Activated CD8-positive, alpha-beta memory T cell treated with anti-CD3 and anti-CD28 coated beads, Interleukin-2, amount 10 ng/mL, durations not matched to agents 7 days and 5 days (primary cell): ENCODE data around the gene ARHGAP26. TPM values are rescaled to one million over a fixed set of nuclear protein-coding genes. Genes with fewer than 3 reads are reported as not detected.
"Not testable (repeated sequence)": the region's sequence is repeated elsewhere in the genome, so short reads cannot be mapped to it uniquely, and the experiment has no call there.

Experiments
- ATAC-seq: fragments of 150-1000 bp; cut with Tn5 transposase; one replicate; pipeline ENCODE4 v1.10.0; 2021; ENCODE audit warnings: moderate library complexity
- CTCF ChIA-PET: fragments of 350-600 bp; sonication (Branson Sonifier 250); formaldehyde crosslinking; loops from one replicate; lab custom pipeline; 2021; ENCODE audit warnings: antibody characterized with exemption; lab: Charles Lee
- DNase-seq: peaks from one replicate; pipeline ENCODE4 v3.0.0-alpha.2; 2020
- H3K27ac Mint-ChIP-seq: one replicate; pipeline ENCODE4 v1.8.0; 2021; ENCODE audit warnings: mild to moderate bottlenecking, mixed read lengths
- H3K27me3 Mint-ChIP-seq: one replicate; pipeline ENCODE4 v1.8.0; 2021; ENCODE audit warnings: mixed read lengths
- H3K36me3 Mint-ChIP-seq: one replicate; pipeline ENCODE4 v1.8.0; 2021; ENCODE audit warnings: mild to moderate bottlenecking, mixed read lengths
- H3K4me1 Mint-ChIP-seq: one replicate; pipeline ENCODE4 v1.8.0; 2021; ENCODE audit warnings: mixed read lengths
- H3K4me3 Mint-ChIP-seq: one replicate; pipeline ENCODE4 v1.8.0; 2021; ENCODE audit warnings: mild to moderate bottlenecking, moderate library complexity, mixed read lengths
- H3K9me3 Mint-ChIP-seq: one replicate; pipeline ENCODE4 v1.8.0; 2022; ENCODE audit warnings: low read depth, mixed read lengths
- total RNA-seq, 2 experiments: library from RNA; stranded (reverse); gene quantifications; one replicate each; pipeline ENCODE4 v1.2.3, GENCODE V29; 2021

The ARHGAP26 gene
- total RNA-seq, 2 experiments from 2014 or later, result 12.6 to 38.9 TPM

- CTCF ChIA-PET, H3K27me3 Mint-ChIP-seq, H3K27ac Mint-ChIP-seq, DNase-seq, H3K4me3 Mint-ChIP-seq, H3K9me3 Mint-ChIP-seq, ATAC-seq: not testable (repeated sequence)
- peaks cover 24% of the 10 kb centered on the region for H3K4me1 Mint-ChIP-seq
- peaks cover 16% of the 10 kb centered on the region for H3K36me3 Mint-ChIP-seq
Measured at GRCh38 chr5:143203301-143203956, 433.3 kb downstream of the ARHGAP26 start.

DNA sequence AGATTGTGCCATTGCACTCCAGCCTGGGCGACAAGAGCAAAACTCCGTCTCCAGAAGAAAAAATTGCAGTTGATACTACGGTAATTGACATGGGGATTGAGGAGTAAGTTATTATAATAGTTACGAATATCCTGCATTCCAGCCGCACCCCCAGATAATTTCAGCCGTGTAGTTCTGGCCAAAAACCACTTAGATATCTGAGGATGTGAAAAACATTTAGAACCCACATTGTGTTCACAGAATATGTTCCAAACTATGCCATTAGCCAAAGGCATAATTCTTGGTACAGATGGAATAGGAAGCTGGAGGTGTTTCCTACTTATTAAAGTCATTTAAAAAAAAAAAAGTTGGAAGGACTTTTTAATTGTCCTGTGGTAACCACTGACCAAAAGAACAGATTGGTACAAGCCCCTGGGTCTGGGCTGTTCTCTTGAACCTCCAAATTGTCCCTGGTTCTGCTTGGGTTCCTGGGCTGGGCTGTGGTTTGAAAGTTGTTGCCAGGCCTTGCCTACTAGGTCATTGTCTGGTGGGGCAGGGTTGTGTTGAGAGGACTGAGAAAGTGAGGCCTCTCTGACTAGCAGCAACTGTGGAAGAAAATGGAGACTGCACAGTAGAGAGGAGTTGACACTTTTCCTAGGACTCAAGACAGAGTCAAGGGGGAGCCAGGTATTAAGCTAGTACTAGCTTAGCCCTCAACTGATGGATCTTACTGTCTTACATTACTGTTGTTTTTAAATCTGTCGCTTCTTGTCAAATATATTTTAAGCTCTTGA, 434.5 kb downstream of the ARHGAP26 start:
- Mint-ChIP-seq H3K9me3 (no peaks in the 10 kb centered on the region), H3K27ac (no peak overlapping the region), H3K4me3 (no peak overlapping the region), H3K27me3 (no peaks in the 10 kb centered on the region), H3K36me3 (peaks cover 18% of the 10 kb centered on the region), H3K4me1 (peaks cover 24% of the 10 kb centered on the region)
- DNase-seq (no peak), ATAC-seq (no peak)
- CTCF ChIA-PET, result interaction anchor here (0.9 to 1.1 kb wide), 2 partner anchors 17 to 190 kb away, joined by 3 read pairs; no protein-coding TSS in a partner anchor

GRCh38 chr5:143205386-143205785, 435.2 kb downstream of the ARHGAP26 start:
- H3K4me1 Mint-ChIP-seq, result peaks cover 24% of the 10 kb centered on the region
- CTCF ChIA-PET, result interaction anchor here (0.9 to 1.1 kb wide), 2 partner anchors 16 to 191 kb away, joined by 3 read pairs; no protein-coding TSS in a partner anchor
- H3K27me3 Mint-ChIP-seq, result no peaks in the 10 kb centered on the region
- no peak overlapping the region for H3K4me3 Mint-ChIP-seq
- ATAC-seq (no peak), DNase-seq (no peak)
- H3K9me3 Mint-ChIP-seq, result no peaks in the 10 kb centered on the region
- H3K36me3 Mint-ChIP-seq, result peaks cover 16% of the 10 kb centered on the region
- H3K27ac Mint-ChIP-seq, result no peak overlapping the region

- CTCF ChIA-PET, result no interaction called here
- H3K4me3 Mint-ChIP-seq, result no peak overlapping the region
- H3K9me3 Mint-ChIP-seq, result no peaks in the 10 kb centered on the region
- peaks cover 23% of the 10 kb centered on the region for H3K4me1 Mint-ChIP-seq
- DNase-seq, result no peak
- H3K36me3 Mint-ChIP-seq, result peaks cover 18% of the 10 kb centered on the region
- no peaks in the 10 kb centered on the region for H3K27me3 Mint-ChIP-seq
- ATAC-seq, result no peak
- H3K27ac Mint-ChIP-seq, result no peak overlapping the region
Measured at GRCh38 chr5:143205883-143206195, 435.7 kb downstream of the ARHGAP26 start.

- no peaks in the 10 kb centered on the region for H3K9me3 Mint-ChIP-seq
- H3K27ac Mint-ChIP-seq, result peak overlapping the region; percentile 20
- DNase-seq (no peak), ATAC-seq (peak; percentile 51)
- no peak overlapping the region for H3K4me3 Mint-ChIP-seq
- CTCF ChIA-PET, result no interaction called here
- peaks cover 23% of the 10 kb centered on the region for H3K4me1 Mint-ChIP-seq
- peaks cover 18% of the 10 kb centered on the region for H3K36me3 Mint-ChIP-seq
- H3K27me3 Mint-ChIP-seq, result no peaks in the 10 kb centered on the region
Measured at GRCh38 chr5:143206196-143207053, 436.2 kb downstream of the ARHGAP26 start.

- H3K4me1 Mint-ChIP-seq, result peaks cover 23% of the 10 kb centered on the region
- H3K27ac Mint-ChIP-seq, result no peak overlapping the region
- H3K36me3 Mint-ChIP-seq, result peaks cover 15% of the 10 kb centered on the region
- ATAC-seq, result no peak
- no peaks in the 10 kb centered on the region for H3K9me3 Mint-ChIP-seq
- CTCF ChIA-PET, result no interaction called here
- no peak overlapping the region for H3K4me3 Mint-ChIP-seq
- H3K27me3 Mint-ChIP-seq, result no peaks in the 10 kb centered on the region
- no peak for DNase-seq
Measured at GRCh38 chr5:143207058-143207457, 436.9 kb downstream of the ARHGAP26 start.

GRCh38 chr5:143207563-143208364, 437.6 kb downstream of the ARHGAP26 start:
- Mint-ChIP-seq H3K4me3 (no peak overlapping the region), H3K36me3 (peaks cover 10% of the 10 kb centered on the region), H3K27ac (no peak overlapping the region), H3K27me3 (no peaks in the 10 kb centered on the region), H3K9me3 (no peaks in the 10 kb centered on the region), H3K4me1 (peaks cover 23% of the 10 kb centered on the region)
- CTCF ChIA-PET, result no interaction called here
- no peak for ATAC-seq
- DNase-seq, result no peak

- Mint-ChIP-seq H3K36me3 (peaks cover 6% of the 10 kb centered on the region), H3K9me3 (no peaks in the 10 kb centered on the region), H3K27me3 (no peaks in the 10 kb centered on the region), H3K4me1 (peaks cover 25% of the 10 kb centered on the region), H3K27ac (no peak overlapping the region), H3K4me3 (no peak overlapping the region)
- no peak for DNase-seq
- ATAC-seq, result no peak
- CTCF ChIA-PET, result no interaction called here
Measured at GRCh38 chr5:143208365-143208641, 438.1 kb downstream of the ARHGAP26 start.

DNA sequence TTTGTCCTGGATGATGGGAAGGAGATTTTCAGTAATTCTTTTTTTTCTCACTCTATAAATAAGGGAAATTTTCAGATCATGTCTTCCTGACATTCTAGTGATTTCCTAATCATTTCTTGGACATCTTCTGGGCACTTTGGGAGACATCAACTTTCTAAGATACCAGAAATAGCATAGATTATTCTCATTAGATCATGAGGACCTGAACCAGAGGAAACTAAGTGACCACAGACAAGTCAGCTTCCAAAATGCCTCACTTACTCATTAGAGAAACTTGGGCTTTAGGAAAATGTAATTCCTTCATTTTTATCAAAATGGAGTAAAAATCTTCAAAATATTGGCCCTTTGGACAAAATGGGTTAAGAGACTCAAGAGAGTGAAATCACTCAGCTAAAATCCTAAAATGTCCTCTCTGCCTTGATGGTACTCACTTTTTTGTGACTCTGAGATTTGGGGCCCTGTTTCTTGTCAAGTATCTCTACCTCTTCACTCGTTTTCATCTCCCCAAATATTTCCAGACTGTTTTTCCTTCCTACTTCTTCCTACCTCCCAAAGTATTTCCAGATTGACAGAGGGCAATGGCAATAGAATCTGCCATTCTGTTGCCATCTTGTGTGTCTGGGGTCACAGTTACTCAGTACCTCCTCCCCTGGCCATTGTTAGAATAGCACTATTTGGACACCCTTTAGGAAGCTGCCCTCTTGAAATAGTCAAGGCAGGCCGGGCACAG, 438.8 kb downstream of the ARHGAP26 start:
- DNase-seq (no peak), ATAC-seq (no peak)
- Mint-ChIP-seq H3K4me3 (no peak overlapping the region), H3K27ac (no peak overlapping the region), H3K9me3 (no peaks in the 10 kb centered on the region), H3K4me1 (peaks cover 32% of the 10 kb centered on the region), H3K36me3 (peaks cover 4% of the 10 kb centered on the region), H3K27me3 (no peaks in the 10 kb centered on the region)
- CTCF ChIA-PET, result no interaction called here

- ATAC-seq, result no peak
- no peak for DNase-seq
- Mint-ChIP-seq H3K36me3 (peaks cover 4% of the 10 kb centered on the region), H3K27me3 (no peaks in the 10 kb centered on the region), H3K27ac (no peak overlapping the region), H3K9me3 (no peaks in the 10 kb centered on the region), H3K4me1 (peaks cover 34% of the 10 kb centered on the region), H3K4me3 (no peak overlapping the region)
- CTCF ChIA-PET, result no interaction called here
Measured at GRCh38 chr5:143209881-143210395, 439.8 kb downstream of the ARHGAP26 start.

DNA sequence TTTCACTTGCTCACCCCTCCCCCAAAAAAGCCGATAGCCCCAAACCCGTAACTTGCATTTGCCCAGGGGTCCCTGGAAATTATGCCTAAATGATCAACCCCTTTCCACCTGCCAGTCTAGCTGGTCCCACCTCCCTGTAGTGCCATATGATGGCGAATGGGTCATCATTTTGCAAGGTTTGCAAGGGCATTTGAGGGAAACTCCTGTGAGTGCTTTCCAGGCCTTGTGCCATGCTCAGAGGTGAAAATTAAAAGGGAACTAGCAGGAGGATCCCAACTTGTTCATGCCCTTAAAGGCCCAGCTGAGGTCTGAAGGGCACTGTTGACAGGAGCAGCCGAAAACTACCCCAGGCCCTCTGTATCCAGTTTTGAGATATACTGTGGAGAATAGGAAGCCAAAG, 440.4 kb downstream of the ARHGAP26 start:
- Mint-ChIP-seq H3K36me3 (peaks cover 4% of the 10 kb centered on the region), H3K4me3 (no peak overlapping the region), H3K27ac (no peak overlapping the region), H3K9me3 (no peaks in the 10 kb centered on the region), H3K4me1 (peaks cover 32% of the 10 kb centered on the region), H3K27me3 (no peaks in the 10 kb centered on the region)
- CTCF ChIA-PET, result no interaction called here
- ATAC-seq (no peak), DNase-seq (no peak)

GRCh38 chr5:143212261-143212660, 442.1 kb downstream of the ARHGAP26 start:
- ATAC-seq (no peak), DNase-seq (no peak)
- no peaks in the 10 kb centered on the region for H3K27me3 Mint-ChIP-seq
- H3K9me3 Mint-ChIP-seq, result no peaks in the 10 kb centered on the region
- CTCF ChIA-PET, result interaction anchor here (0.7 kb wide), 1 partner anchor 239 kb away, joined by 3 read pairs; no protein-coding TSS in a partner anchor
- H3K4me1 Mint-ChIP-seq, result peaks cover 30% of the 10 kb centered on the region
- H3K36me3 Mint-ChIP-seq, result peaks cover 10% of the 10 kb centered on the region
- H3K4me3 Mint-ChIP-seq, result no peak overlapping the region
- H3K27ac Mint-ChIP-seq, result no peak overlapping the region
